ENCODE results near the gene UBXN10. TPM values are rescaled to one million over a fixed set of nuclear protein-coding genes. Genes with fewer than 3 reads are reported as not detected.
"Not testable (repeated sequence)": the region's sequence is repeated elsewhere in the genome, so short reads cannot be mapped to it uniquely, and the experiment has no call there.

UBXN10 gene
- total and polyA plus RNA-seq, 5 donors from 2014 or later: 0.06 to 0.41 (median 0.33) TPM; not detected in 1

DNA sequence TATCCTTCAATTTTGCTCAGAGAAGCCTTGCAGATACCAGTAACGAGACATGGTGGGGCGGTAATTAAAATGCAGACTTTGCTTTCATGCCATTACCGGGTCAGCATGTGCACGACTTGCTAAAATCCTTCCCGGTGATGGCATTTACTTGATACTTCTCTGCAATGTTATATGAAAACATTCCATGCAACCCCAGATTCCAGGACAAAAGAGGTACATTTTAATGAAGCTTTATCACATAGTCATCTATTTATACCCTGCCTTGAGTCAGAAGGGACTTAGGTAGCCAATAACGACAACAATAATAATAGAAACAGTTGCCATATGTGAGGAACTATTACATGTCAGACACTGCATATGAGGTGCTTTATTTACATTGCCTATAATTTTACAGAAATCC, 29.8 kb downstream of the UBXN10 start:
- Histone ChIP-seq H3K36me3 (ENCODE audit: control insufficient read depth, insufficient read depth, low read length) (no peaks in the 10 kb centered on the region), H3K9me3 (ENCODE audit: control insufficient read depth in 2 of 2, low read length in 2 of 2) (no peaks in the 10 kb centered on the region), H3K27me3 (ENCODE audit: control insufficient read depth, insufficient read depth, low read length) (peaks cover 10% of the 10 kb centered on the region), H3K4me3 (ENCODE audit: low read depth, low read length) (no peak overlapping the region), H3K4me1 (ENCODE audit: control insufficient read depth, insufficient read depth, low read length, poor library complexity, severe bottlenecking) (peaks cover 9% of the 10 kb centered on the region), H3K27ac (ENCODE audit: insufficient read depth, low read length, poor library complexity, severe bottlenecking) (no peak overlapping the region)
- H3K9me3 Mint-ChIP-seq: peaks cover 0 to 2% (median 0%) of the 10 kb centered on the region in 7 donors
- DNase-seq (no peak), ATAC-seq (ENCODE audit: low read depth in 2 of 2) (no peak)
- no peak overlapping the region for H3K4me3 Mint-ChIP-seq
- no peak overlapping the region for H3K27ac Mint-ChIP-seq
- H3K36me3 Mint-ChIP-seq: no peaks in the 10 kb centered on the region
- peaks cover 0 to 8% (median under 1%) of the 10 kb centered on the region in 4 donors for H3K4me1 Mint-ChIP-seq
- peaks cover 57% of the 10 kb centered on the region for H3K27me3 Mint-ChIP-seq

GRCh38 chr1:20216574-20216973, 30.7 kb downstream of the UBXN10 start:
- Mint-ChIP-seq H3K36me3 (no peaks in the 10 kb centered on the region), H3K4me1 (peaks cover 0 to 7% (median under 1%) of the 10 kb centered on the region in 4 donors), H3K27me3 (peaks cover 65% of the 10 kb centered on the region), H3K27ac (no peak overlapping the region), H3K4me3 (no peak overlapping the region), H3K9me3 (peaks cover 0 to 2% (median 0%) of the 10 kb centered on the region in 7 donors)
- DNase-seq (peak in 1 of 3 donors; percentile 39), ATAC-seq (ENCODE audit: low read depth in 2 of 2) (peak in 1 of 2 donors; percentile 54)
- Histone ChIP-seq H3K4me3 (ENCODE audit: low read depth, low read length) (no peak overlapping the region), H3K27me3 (ENCODE audit: control insufficient read depth, insufficient read depth, low read length) (peaks cover 10% of the 10 kb centered on the region), H3K4me1 (ENCODE audit: control insufficient read depth, insufficient read depth, low read length, poor library complexity, severe bottlenecking) (peaks cover 9% of the 10 kb centered on the region), H3K27ac (ENCODE audit: insufficient read depth, low read length, poor library complexity, severe bottlenecking) (no peak overlapping the region), H3K36me3 (ENCODE audit: control insufficient read depth, insufficient read depth, low read length) (no peaks in the 10 kb centered on the region), H3K9me3 (ENCODE audit: control insufficient read depth in 2 of 2, low read length in 2 of 2) (no peaks in the 10 kb centered on the region)

DNA sequence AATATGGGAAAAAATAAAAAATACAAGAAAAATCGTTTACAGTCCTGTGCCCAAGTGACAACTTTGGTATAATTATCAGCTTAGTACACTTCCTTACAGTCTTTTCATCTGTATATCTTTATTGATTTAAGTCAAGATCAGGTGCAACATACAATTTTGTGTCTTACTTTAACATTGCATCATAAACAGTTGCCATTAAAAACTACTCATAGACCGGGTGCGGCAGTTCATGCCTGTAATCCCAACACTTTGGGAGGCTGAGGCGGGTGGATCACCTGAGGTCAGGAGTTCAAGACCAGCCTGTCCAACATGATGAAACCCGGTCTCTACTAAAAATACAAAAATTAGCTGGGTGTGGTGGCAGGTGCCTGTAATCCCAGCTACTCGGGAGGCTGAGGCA, 33.2 kb downstream of the UBXN10 start:
- not testable (repeated sequence) for H3K9me3 Mint-ChIP-seq; H3K9me3 ChIP-seq (ENCODE audit: control insufficient read depth in 2 of 2, low read length in 2 of 2); H3K4me1 ChIP-seq (ENCODE audit: control insufficient read depth, insufficient read depth, low read length, poor library complexity, severe bottlenecking); ATAC-seq (ENCODE audit: low read depth in 2 of 2); H3K4me1 Mint-ChIP-seq; H3K36me3 ChIP-seq (ENCODE audit: control insufficient read depth, insufficient read depth, low read length); DNase-seq; H3K27ac Mint-ChIP-seq; H3K27me3 ChIP-seq (ENCODE audit: control insufficient read depth, insufficient read depth, low read length); H3K4me3 Mint-ChIP-seq; H3K36me3 Mint-ChIP-seq; H3K27ac ChIP-seq (ENCODE audit: insufficient read depth, low read length, poor library complexity, severe bottlenecking); H3K4me3 ChIP-seq (ENCODE audit: low read depth, low read length)
- H3K27me3 Mint-ChIP-seq: peaks cover 74% of the 10 kb centered on the region

- Histone ChIP-seq H3K27ac (ENCODE audit: insufficient read depth, low read length, poor library complexity, severe bottlenecking) (no peak overlapping the region), H3K36me3 (ENCODE audit: control insufficient read depth, insufficient read depth, low read length) (no peaks in the 10 kb centered on the region), H3K4me1 (ENCODE audit: control insufficient read depth, insufficient read depth, low read length, poor library complexity, severe bottlenecking) (no peaks in the 10 kb centered on the region), H3K9me3 (ENCODE audit: control insufficient read depth in 2 of 2, low read length in 2 of 2) (no peaks in the 10 kb centered on the region), H3K4me3 (ENCODE audit: low read depth, low read length) (no peak overlapping the region), H3K27me3 (ENCODE audit: control insufficient read depth, insufficient read depth, low read length) (peaks cover 9% of the 10 kb centered on the region)
- ATAC-seq (ENCODE audit: low read depth in 2 of 2): no peak
- H3K9me3 Mint-ChIP-seq: peaks cover 0 to 2% (median 0%) of the 10 kb centered on the region in 7 donors
- DNase-seq: no peak
- no peak overlapping the region for H3K4me3 Mint-ChIP-seq
- no peaks in the 10 kb centered on the region for H3K36me3 Mint-ChIP-seq
- H3K4me1 Mint-ChIP-seq: no peaks in the 10 kb centered on the region
- H3K27ac Mint-ChIP-seq: no peak overlapping the region
- H3K27me3 Mint-ChIP-seq: peaks cover 74% of the 10 kb centered on the region
Observed at GRCh38 chr1:20220036-20220435, 34.1 kb downstream of the UBXN10 start.

DNA sequence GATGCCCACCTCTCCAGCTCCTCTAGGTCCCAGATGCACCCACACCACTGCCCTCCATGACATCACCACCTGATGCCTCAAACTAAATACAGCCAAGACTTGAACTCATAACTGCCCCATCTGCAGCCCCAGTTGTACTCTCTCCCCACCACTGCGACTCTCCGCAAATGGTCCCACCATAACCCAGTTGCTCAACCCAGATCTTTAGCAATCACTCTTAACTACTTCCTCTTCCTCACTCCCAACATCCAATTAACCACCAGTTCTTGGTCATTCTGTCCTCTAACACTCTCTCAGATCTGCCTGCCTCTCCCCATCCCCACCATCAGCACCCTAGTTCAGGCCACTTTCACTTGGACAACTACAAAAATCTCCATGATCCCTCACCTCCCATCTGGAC, 37.2 kb downstream of the UBXN10 start:
- H3K36me3 Mint-ChIP-seq: no peaks in the 10 kb centered on the region
- Histone ChIP-seq H3K27me3 (ENCODE audit: control insufficient read depth, insufficient read depth, low read length) (peaks cover 9% of the 10 kb centered on the region), H3K27ac (ENCODE audit: insufficient read depth, low read length, poor library complexity, severe bottlenecking) (no peak overlapping the region), H3K9me3 (ENCODE audit: control insufficient read depth in 2 of 2, low read length in 2 of 2) (no peaks in the 10 kb centered on the region), H3K36me3 (ENCODE audit: control insufficient read depth, insufficient read depth, low read length) (no peaks in the 10 kb centered on the region), H3K4me1 (ENCODE audit: control insufficient read depth, insufficient read depth, low read length, poor library complexity, severe bottlenecking) (no peaks in the 10 kb centered on the region), H3K4me3 (ENCODE audit: low read depth, low read length) (no peak overlapping the region)
- ATAC-seq (ENCODE audit: low read depth in 2 of 2): no peak
- no peaks in the 10 kb centered on the region for H3K9me3 Mint-ChIP-seq
- no peak overlapping the region for H3K27ac Mint-ChIP-seq
- no peak overlapping the region for H3K4me3 Mint-ChIP-seq
- DNase-seq: no peak
- H3K27me3 Mint-ChIP-seq: peaks cover 85% of the 10 kb centered on the region
- no peaks in the 10 kb centered on the region for H3K4me1 Mint-ChIP-seq

DNA sequence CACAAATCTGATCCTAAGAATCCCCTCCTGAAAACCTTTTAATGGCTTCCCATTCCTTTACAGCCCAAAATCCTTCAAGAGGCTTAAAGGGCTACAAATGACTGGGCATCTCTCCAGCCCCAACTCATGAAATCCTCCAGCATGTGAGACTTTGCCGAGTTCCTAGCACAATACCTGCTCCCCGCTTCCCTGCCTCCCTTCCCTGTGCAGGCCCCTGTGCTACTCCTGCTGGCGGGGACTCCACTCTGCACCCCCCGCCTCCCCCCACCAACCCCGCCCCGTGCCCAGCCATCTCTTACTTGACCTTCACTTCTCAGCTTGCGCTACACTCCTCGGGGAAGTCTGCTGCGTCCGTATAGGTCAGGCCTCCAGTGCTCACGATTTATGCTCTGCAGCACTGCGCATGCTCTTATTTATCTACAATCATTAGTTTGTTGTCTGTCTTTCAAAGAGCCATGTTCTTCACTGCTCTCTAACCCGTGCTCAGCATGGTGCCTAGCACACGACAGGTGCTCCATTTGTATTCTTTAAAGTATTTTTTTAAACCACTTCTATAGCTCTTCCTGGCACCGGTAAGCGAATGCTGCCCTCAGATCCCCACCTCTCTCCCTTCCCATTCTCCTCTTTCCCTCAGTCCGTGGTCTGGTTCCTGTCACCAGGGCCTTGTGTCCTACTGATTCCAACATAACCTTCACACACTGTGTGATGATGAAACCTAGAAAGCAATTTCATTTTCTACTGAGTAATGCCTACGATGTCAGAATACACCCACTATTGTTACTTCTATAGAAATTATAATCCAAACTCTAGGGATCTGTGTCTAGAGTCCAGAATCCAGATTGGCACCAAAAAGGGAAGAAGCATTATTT, 37.9 kb downstream of the UBXN10 start:
- Histone ChIP-seq H3K4me3 (ENCODE audit: low read depth, low read length) (no peak overlapping the region), H3K9me3 (ENCODE audit: control insufficient read depth in 2 of 2, low read length in 2 of 2) (no peaks in the 10 kb centered on the region), H3K4me1 (ENCODE audit: control insufficient read depth, insufficient read depth, low read length, poor library complexity, severe bottlenecking) (no peaks in the 10 kb centered on the region), H3K27ac (ENCODE audit: insufficient read depth, low read length, poor library complexity, severe bottlenecking) (no peak overlapping the region), H3K27me3 (ENCODE audit: control insufficient read depth, insufficient read depth, low read length) (peaks cover 9% of the 10 kb centered on the region), H3K36me3 (ENCODE audit: control insufficient read depth, insufficient read depth, low read length) (no peaks in the 10 kb centered on the region)
- no peak overlapping the region for H3K27ac Mint-ChIP-seq
- H3K4me1 Mint-ChIP-seq: no peaks in the 10 kb centered on the region
- H3K9me3 Mint-ChIP-seq: no peaks in the 10 kb centered on the region
- H3K4me3 Mint-ChIP-seq: peak overlapping the region in 1 of 4 donors; percentile 34
- peaks cover 88% of the 10 kb centered on the region for H3K27me3 Mint-ChIP-seq
- DNase-seq: no peak
- no peak for ATAC-seq (ENCODE audit: low read depth in 2 of 2)
- no peaks in the 10 kb centered on the region for H3K36me3 Mint-ChIP-seq

- peaks cover 9% of the 10 kb centered on the region for H3K27me3 ChIP-seq (ENCODE audit: control insufficient read depth, insufficient read depth, low read length)
- Mint-ChIP-seq H3K4me1 (no peaks in the 10 kb centered on the region), H3K36me3 (no peaks in the 10 kb centered on the region), H3K27me3 (peaks cover 85% of the 10 kb centered on the region), H3K4me3 (no peak overlapping the region), H3K9me3 (no peaks in the 10 kb centered on the region), H3K27ac (no peak overlapping the region)
- H3K4me3 ChIP-seq (ENCODE audit: low read depth, low read length): no peak overlapping the region
- no peaks in the 10 kb centered on the region for H3K9me3 ChIP-seq (ENCODE audit: control insufficient read depth in 2 of 2, low read length in 2 of 2)
- H3K4me1 ChIP-seq (ENCODE audit: control insufficient read depth, insufficient read depth, low read length, poor library complexity, severe bottlenecking): no peaks in the 10 kb centered on the region
- no peak for ATAC-seq (ENCODE audit: low read depth in 2 of 2)
- H3K36me3 ChIP-seq (ENCODE audit: control insufficient read depth, insufficient read depth, low read length): no peaks in the 10 kb centered on the region
- DNase-seq: no peak
- no peak overlapping the region for H3K27ac ChIP-seq (ENCODE audit: insufficient read depth, low read length, poor library complexity, severe bottlenecking)
Observed at GRCh38 chr1:20224546-20224945, 38.6 kb downstream of the UBXN10 start.

DNA sequence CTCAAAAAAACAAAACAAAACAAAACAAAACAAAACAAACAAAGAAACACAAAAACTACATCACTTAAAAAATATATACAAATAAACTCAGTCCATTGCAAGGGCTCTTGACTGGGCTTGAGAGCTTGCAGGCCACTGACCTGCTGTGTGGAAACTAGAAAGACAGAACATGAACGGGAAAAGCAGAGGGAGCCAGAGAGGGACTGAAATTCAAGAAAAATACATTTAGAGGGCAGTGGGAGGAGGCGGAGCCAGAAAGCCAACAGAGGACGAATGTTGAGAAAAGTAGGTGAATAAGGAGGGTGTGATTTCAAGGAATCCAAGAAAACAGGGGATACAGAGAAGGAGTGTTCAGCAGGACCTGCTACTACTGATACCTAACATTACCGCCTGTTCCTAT, 41.8 kb downstream of the UBXN10 start:
- Histone ChIP-seq H3K4me1 (ENCODE audit: control insufficient read depth, insufficient read depth, low read length, poor library complexity, severe bottlenecking) (no peaks in the 10 kb centered on the region), H3K27ac (ENCODE audit: insufficient read depth, low read length, poor library complexity, severe bottlenecking) (no peak overlapping the region), H3K27me3 (ENCODE audit: control insufficient read depth, insufficient read depth, low read length) (peaks cover 11% of the 10 kb centered on the region), H3K36me3 (ENCODE audit: control insufficient read depth, insufficient read depth, low read length) (no peaks in the 10 kb centered on the region), H3K9me3 (ENCODE audit: control insufficient read depth in 2 of 2, low read length in 2 of 2) (no peaks in the 10 kb centered on the region), H3K4me3 (ENCODE audit: low read depth, low read length) (no peak overlapping the region)
- Mint-ChIP-seq H3K36me3 (no peaks in the 10 kb centered on the region), H3K4me1 (no peaks in the 10 kb centered on the region), H3K9me3 (no peaks in the 10 kb centered on the region), H3K4me3 (no peak overlapping the region), H3K27ac (no peak overlapping the region), H3K27me3 (peaks cover 69% of the 10 kb centered on the region)
- no peak for DNase-seq
- no peak for ATAC-seq (ENCODE audit: low read depth in 2 of 2)
